ENCODE data around the gene F11R. TPM values are rescaled to one million over a fixed set of nuclear protein-coding genes. Genes with fewer than 3 reads are reported as not detected.
"Not testable (repeated sequence)": the region's sequence is repeated elsewhere in the genome, so short reads cannot be mapped to it uniquely, and the experiment has no call there.

F11R gene
- 81.7 and 87.0 TPM in 2 replicates for total RNA-seq

- Histone ChIP-seq H3K4me3 (ENCODE audit: low read depth, low read length) (peak within 1 kb of the TSS; percentile 68), H3K36me3 (ENCODE audit: control insufficient read depth, insufficient read depth, low read length) (no peaks in the 10 kb centered on the region), H3K27me3 (ENCODE audit: control insufficient read depth, insufficient read depth, low read length) (no peaks in the 10 kb centered on the region)
- DNase-seq (ENCODE audit: low read depth), result no peak
- peak; percentile 24 for TF ChIP-seq CTCF (IDR thresholded peaks at IDR 0.05; ENCODE audit: insufficient read depth, low read length, poor library complexity, severe bottlenecking)
These were observed at the start of gene F11R for GRCh38 chr1:161020509-161021164. F11R (minus strand) TSS chr1:161021152; CDS start chr1:161021073, 79 bp downstream.

GRCh38 chr1:161069731-161070270 lies 48.8 kb upstream of the F11R start, which contains the start of gene ARHGAP30:
ARHGAP30 (minus strand) TSS chr1:161069891; CDS start chr1:161069624, 267 bp downstream.
- no peak for DNase-seq (ENCODE audit: low read depth)
- Histone ChIP-seq H3K4me3 (ENCODE audit: low read depth, low read length) (no peak within 1 kb of the TSS), H3K27me3 (ENCODE audit: control insufficient read depth, insufficient read depth, low read length) (no peaks in the 10 kb centered on the region), H3K36me3 (ENCODE audit: control insufficient read depth, insufficient read depth, low read length) (no peaks in the 10 kb centered on the region)
- no peak for TF ChIP-seq CTCF (IDR thresholded peaks at IDR 0.05; ENCODE audit: insufficient read depth, low read length, poor library complexity, severe bottlenecking)

GRCh38 chr1:161069241-161069640 lies 48.3 kb upstream of the F11R start:
- no peak for DNase-seq (ENCODE audit: low read depth)
- H3K4me3 ChIP-seq (ENCODE audit: low read depth, low read length), result no peak overlapping the region
- H3K36me3 ChIP-seq (ENCODE audit: control insufficient read depth, insufficient read depth, low read length), result no peaks in the 10 kb centered on the region
- H3K27me3 ChIP-seq (ENCODE audit: control insufficient read depth, insufficient read depth, low read length), result no peaks in the 10 kb centered on the region
- TF ChIP-seq CTCF (IDR thresholded peaks at IDR 0.05; ENCODE audit: insufficient read depth, low read length, poor library complexity, severe bottlenecking), result no peak

GRCh38 chr1:161068306-161069234 lies 47.6 kb upstream of the F11R start:
- DNase-seq (ENCODE audit: low read depth), result no peak
- TF ChIP-seq CTCF (IDR thresholded peaks at IDR 0.05; ENCODE audit: insufficient read depth, low read length, poor library complexity, severe bottlenecking), result no peak
- H3K27me3 ChIP-seq (ENCODE audit: control insufficient read depth, insufficient read depth, low read length), result no peaks in the 10 kb centered on the region
- no peak overlapping the region for H3K4me3 ChIP-seq (ENCODE audit: low read depth, low read length)
- H3K36me3 ChIP-seq (ENCODE audit: control insufficient read depth, insufficient read depth, low read length), result no peaks in the 10 kb centered on the region

GRCh38 chr1:161066694-161067093 lies 45.7 kb upstream of the F11R start:
- Histone ChIP-seq H3K27me3 (ENCODE audit: control insufficient read depth, insufficient read depth, low read length) (no peaks in the 10 kb centered on the region), H3K36me3 (ENCODE audit: control insufficient read depth, insufficient read depth, low read length) (no peaks in the 10 kb centered on the region), H3K4me3 (ENCODE audit: low read depth, low read length) (no peak overlapping the region)
- TF ChIP-seq CTCF (IDR thresholded peaks at IDR 0.05; ENCODE audit: insufficient read depth, low read length, poor library complexity, severe bottlenecking), result no peak
- DNase-seq (ENCODE audit: low read depth), result no peak

- not testable (repeated sequence) for H3K27me3 ChIP-seq (ENCODE audit: control insufficient read depth, insufficient read depth, low read length); H3K4me3 ChIP-seq (ENCODE audit: low read depth, low read length); H3K36me3 ChIP-seq (ENCODE audit: control insufficient read depth, insufficient read depth, low read length); DNase-seq (ENCODE audit: low read depth)
These were observed 44.7 kb upstream of the F11R start for GRCh38 chr1:161065681-161066080.

- DNase-seq (ENCODE audit: low read depth); H3K4me3 ChIP-seq (ENCODE audit: low read depth, low read length); H3K27me3 ChIP-seq (ENCODE audit: control insufficient read depth, insufficient read depth, low read length); H3K36me3 ChIP-seq (ENCODE audit: control insufficient read depth, insufficient read depth, low read length): not testable (repeated sequence)
These were observed 43.0 kb upstream of the F11R start for GRCh38 chr1:161063936-161064335.

Data from kidney epithelial cell (primary cell).